ENCODE data around the gene ST7L. TPM values are rescaled to one million over a fixed set of nuclear protein-coding genes. Genes with fewer than 3 reads are reported as not detected.

Gene ST7L
- total and polyA plus RNA-seq, 9 of the 15 experiments (the other 6 are each of a cell fraction or from before 2014, with no cell fraction given): 9.0 to 32.5 (median 26.6) TPM

DNA sequence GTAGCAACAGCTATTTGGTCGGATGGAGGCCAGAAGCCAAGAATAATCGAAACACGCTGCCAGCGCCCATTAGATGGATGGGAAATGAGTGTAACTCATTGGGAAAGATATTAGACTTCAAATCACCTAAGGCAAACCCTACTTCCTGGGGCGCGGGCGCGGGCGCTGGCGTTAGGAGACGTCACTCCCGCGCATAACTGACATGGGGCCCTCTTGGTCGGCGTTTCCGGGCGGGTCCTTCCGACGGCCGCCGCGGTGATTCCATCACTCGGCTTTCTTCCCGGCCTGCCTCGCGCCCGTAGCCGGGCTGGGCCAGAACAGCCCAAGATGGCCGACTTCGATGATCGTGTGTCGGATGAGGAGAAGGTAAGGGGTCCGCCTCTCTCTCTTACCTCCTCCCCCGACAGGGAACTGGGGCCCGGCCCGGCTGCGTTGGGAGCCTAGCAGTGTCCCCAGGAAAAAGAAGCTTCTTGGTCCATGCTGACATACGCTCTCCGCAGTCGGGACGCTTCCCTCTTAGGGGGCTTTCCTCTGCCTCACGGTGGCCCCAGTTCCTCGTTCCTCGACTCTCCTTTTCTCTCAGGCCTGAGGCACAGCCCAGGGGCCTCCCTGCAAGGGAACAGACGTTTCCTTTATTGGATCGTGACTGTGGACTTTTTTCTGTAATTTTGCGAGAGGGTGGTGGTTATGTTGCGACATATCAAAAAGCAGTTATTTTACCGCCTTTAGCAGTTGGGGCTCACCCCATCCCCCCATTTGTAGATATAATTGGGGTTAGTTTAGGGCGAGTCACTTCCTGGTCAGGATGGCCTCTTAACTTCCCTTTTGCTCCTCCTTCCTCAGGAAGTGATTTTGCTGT is 806 bp upstream of the ST7L start, which contains the start of gene CAPZA1 (continued):
- TF ChIP-seq, protein P1, sequence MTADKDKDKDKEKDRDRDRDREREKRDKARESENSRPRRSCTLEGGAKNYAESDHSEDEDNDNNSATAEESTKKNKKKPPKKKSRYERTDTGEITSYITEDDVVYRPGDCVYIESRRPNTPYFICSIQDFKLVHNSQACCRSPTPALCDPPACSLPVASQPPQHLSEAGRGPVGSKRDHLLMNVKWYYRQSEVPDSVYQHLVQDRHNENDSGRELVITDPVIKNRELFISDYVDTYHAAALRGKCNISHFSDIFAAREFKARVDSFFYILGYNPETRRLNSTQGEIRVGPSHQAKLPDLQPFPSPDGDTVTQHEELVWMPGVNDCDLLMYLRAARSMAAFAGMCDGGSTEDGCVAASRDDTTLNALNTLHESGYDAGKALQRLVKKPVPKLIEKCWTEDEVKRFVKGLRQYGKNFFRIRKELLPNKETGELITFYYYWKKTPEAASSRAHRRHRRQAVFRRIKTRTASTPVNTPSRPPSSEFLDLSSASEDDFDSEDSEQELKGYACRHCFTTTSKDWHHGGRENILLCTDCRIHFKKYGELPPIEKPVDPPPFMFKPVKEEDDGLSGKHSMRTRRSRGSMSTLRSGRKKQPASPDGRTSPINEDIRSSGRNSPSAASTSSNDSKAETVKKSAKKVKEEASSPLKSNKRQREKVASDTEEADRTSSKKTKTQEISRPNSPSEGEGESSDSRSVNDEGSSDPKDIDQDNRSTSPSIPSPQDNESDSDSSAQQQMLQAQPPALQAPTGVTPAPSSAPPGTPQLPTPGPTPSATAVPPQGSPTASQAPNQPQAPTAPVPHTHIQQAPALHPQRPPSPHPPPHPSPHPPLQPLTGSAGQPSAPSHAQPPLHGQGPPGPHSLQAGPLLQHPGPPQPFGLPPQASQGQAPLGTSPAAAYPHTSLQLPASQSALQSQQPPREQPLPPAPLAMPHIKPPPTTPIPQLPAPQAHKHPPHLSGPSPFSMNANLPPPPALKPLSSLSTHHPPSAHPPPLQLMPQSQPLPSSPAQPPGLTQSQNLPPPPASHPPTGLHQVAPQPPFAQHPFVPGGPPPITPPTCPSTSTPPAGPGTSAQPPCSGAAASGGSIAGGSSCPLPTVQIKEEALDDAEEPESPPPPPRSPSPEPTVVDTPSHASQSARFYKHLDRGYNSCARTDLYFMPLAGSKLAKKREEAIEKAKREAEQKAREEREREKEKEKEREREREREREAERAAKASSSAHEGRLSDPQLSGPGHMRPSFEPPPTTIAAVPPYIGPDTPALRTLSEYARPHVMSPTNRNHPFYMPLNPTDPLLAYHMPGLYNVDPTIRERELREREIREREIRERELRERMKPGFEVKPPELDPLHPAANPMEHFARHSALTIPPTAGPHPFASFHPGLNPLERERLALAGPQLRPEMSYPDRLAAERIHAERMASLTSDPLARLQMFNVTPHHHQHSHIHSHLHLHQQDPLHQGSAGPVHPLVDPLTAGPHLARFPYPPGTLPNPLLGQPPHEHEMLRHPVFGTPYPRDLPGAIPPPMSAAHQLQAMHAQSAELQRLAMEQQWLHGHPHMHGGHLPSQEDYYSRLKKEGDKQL (CRISPR knock-in tag; IDR thresholded peaks at IDR 0.05; ENCODE audit: borderline replicate concordance): no peak
- peak; percentile 44 for TF ChIP-seq ARID1B (IDR thresholded peaks at IDR 0.05)
- TF ChIP-seq ZNF586 (CRISPR knock-in tag; conservative IDR thresholded peaks at IDR 0.05): no peak
- TF ChIP-seq, protein P2, sequence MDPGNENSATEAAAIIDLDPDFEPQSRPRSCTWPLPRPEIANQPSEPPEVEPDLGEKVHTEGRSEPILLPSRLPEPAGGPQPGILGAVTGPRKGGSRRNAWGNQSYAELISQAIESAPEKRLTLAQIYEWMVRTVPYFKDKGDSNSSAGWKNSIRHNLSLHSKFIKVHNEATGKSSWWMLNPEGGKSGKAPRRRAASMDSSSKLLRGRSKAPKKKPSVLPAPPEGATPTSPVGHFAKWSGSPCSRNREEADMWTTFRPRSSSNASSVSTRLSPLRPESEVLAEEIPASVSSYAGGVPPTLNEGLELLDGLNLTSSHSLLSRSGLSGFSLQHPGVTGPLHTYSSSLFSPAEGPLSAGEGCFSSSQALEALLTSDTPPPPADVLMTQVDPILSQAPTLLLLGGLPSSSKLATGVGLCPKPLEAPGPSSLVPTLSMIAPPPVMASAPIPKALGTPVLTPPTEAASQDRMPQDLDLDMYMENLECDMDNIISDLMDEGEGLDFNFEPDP (CRISPR knock-in tag; IDR thresholded peaks at IDR 0.05): no peak
- peak; percentile 32; the same call in 1 of the 2 replicates for TF ChIP-seq NBN (IDR thresholded peaks at IDR 0.05; ENCODE audit: low read depth)
- no peak for TF ChIP-seq SRSF1 (IDR thresholded peaks at IDR 0.05; ENCODE audit: low read depth, low read length)
- peak in 1 of 2 experiments; percentile 41; a peak in 1 of 3 replicates for TF ChIP-seq CBX3 (IDR thresholded peaks at IDR 0.05; ENCODE audit: borderline replicate concordance in 1 of 2, low read length in 2 of 2)
- peak; percentile 98 for TF ChIP-seq NFRKB (IDR thresholded peaks at IDR 0.05; ENCODE audit: low read depth)
- TF ChIP-seq CHD2 (IDR thresholded peaks at IDR 0.05; ENCODE audit: low read depth, low read length): peak; percentile 54
- 0 out of 2 replicates have a peak, but pooled peaks have one; percentile 29 for TF ChIP-seq ZNF324 (CRISPR knock-in tag; IDR thresholded peaks at IDR 0.05)
- no peak; the same call in 1 of the 2 replicates for TF ChIP-seq BACH1 (tag; IDR thresholded peaks at IDR 0.05)
- TF ChIP-seq GABPA (tag; conservative IDR thresholded peaks at IDR 0.05; ENCODE audit: low read depth): peak; percentile 91
- TF ChIP-seq ZNF3 (CRISPR knock-in tag; IDR thresholded peaks at IDR 0.05): no peak
- TF ChIP-seq, protein P3, sequence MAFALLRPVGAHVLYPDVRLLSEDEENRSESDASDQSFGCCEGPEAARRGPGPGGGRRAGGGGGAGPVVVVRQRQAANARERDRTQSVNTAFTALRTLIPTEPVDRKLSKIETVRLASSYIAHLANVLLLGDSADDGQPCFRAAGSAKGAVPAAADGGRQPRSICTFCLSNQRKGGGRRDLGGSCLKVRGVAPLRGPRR (CRISPR knock-in tag; IDR thresholded peaks at IDR 0.05): no peak
- TF ChIP-seq E2F3 (CRISPR knock-in tag; IDR thresholded peaks at IDR 0.05): no peak; the same call in 1 of the 2 replicates
- 0 out of 2 replicates have a peak, but pooled peaks have one; percentile 56 for TF ChIP-seq ZNF347 (CRISPR knock-in tag; IDR thresholded peaks at IDR 0.05; ENCODE audit: low read depth)
- TF ChIP-seq NCOA1 (IDR thresholded peaks at IDR 0.05; ENCODE audit: low read depth): peak; percentile 81
- TF ChIP-seq PHF21A (IDR thresholded peaks at IDR 0.05; ENCODE audit: borderline replicate concordance, low read depth): 0 out of 2 replicates have a peak, but pooled peaks have one; percentile 7
- no peak for TF ChIP-seq MCM7 (IDR thresholded peaks at IDR 0.05)
- TF ChIP-seq CREM (IDR thresholded peaks at IDR 0.05; ENCODE audit: low read depth): peak; percentile 98
- no peak for TF ChIP-seq HNRNPK (IDR thresholded peaks at IDR 0.05; ENCODE audit: low read depth, low read length, poor library complexity, severe bottlenecking)
- TF ChIP-seq ZNF408 (CRISPR knock-in tag; IDR thresholded peaks at IDR 0.05; ENCODE audit: low read depth): no peak

All from K562 (cell line).